Bronchial epithelial cell (primary cell): Measurements from ENCODE around the gene PTK7. TPM values are rescaled to one million over a fixed set of nuclear protein-coding genes. Genes with fewer than 3 reads are reported as not detected.
A peak's percentile ranks its signal among the peaks of the same experiment; 100 is the strongest.

Experiments used
- DNase-seq: peaks from one replicate; pipeline ENCODE4 v3.0.0-alpha.2; 2010; ENCODE audit warnings: low read depth
- FAIRE-seq: peaks from 2 replicates; lab custom pipeline; 2011; peaks lifted over from hg19 to GRCh38; lab: Jason Lieb, UNC
- H3K27me3 ChIP-seq: 2 replicates; pipeline ENCODE4 v1.5.1; 2011; ENCODE audit warnings: low read length; ENCODE audit not compliant: control insufficient read depth, insufficient read depth
- H3K36me3 ChIP-seq: 2 replicates; pipeline ENCODE4 v1.5.1; 2011; ENCODE audit warnings: low read length; ENCODE audit not compliant: control insufficient read depth, insufficient read depth
- H3K4me3 ChIP-seq: 2 replicates; pipeline ENCODE4 v1.5.1; 2011; ENCODE audit warnings: mild to moderate bottlenecking, low read depth, low read length, control low read depth
- CTCF ChIP-seq: IDR thresholded peaks from 2 replicates; pipeline ENCODE4 v1.5.1; 2011; ENCODE audit warnings: mild to moderate bottlenecking, moderate library complexity, low read length, control low read depth, inconsistent platforms; ENCODE audit not compliant: insufficient read depth, severe bottlenecking
- total RNA-seq: library from RNA; depleted of rRNA; stranded (reverse); fragments of >200 nt; gene quantifications from 2 replicates; pipeline ENCODE4 v1.2.1, GENCODE V29; 2014

The PTK7 gene
- total RNA-seq, 1 donor from 2014 or later: 53.2 TPM

DNA sequence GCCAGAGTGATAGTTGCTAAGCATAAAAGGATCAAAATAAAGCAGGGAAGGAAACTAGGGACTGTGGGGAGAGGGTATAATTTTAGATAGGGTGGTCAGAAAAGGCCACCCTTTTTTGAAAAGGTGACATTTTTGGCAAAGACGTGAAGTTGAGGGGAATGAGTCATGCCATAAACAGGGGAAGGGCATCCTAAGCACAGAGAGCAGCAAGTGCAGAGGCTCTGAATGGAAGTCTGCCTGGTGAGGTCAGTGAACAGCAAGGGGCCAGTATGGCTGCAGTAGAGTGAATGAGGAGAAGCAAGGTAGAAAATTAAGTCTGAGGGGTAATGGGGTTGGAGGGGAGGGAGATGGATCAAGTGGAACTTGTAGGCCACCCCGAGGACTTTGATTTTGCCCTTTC is 14.3 kb upstream of the PTK7 start:
- peaks cover 5% of the 10 kb centered on the region for H3K36me3 ChIP-seq
- TF ChIP-seq CTCF: no peak
- DNase-seq: no peak
- no peaks in the 10 kb centered on the region for H3K27me3 ChIP-seq
- no peak for FAIRE-seq
- H3K4me3 ChIP-seq: no peak overlapping the region

GRCh38 chr6:43062818-43063217 is 13.3 kb upstream of the PTK7 start:
- Histone ChIP-seq H3K27me3 (no peaks in the 10 kb centered on the region), H3K36me3 (peaks cover 4% of the 10 kb centered on the region), H3K4me3 (no peak overlapping the region)
- no peak for FAIRE-seq
- DNase-seq: no peak
- TF ChIP-seq CTCF: no peak

GRCh38 chr6:43070028-43070632 is 6.0 kb upstream of the PTK7 start:
- FAIRE-seq (peak; percentile 66), DNase-seq (peak; percentile 60)
- peak; percentile 53 for TF ChIP-seq CTCF
- peaks cover 2% of the 10 kb centered on the region for H3K36me3 ChIP-seq
- H3K4me3 ChIP-seq: no peak overlapping the region
- H3K27me3 ChIP-seq: no peaks in the 10 kb centered on the region

GRCh38 chr6:43074847-43075669 is 1.1 kb upstream of the PTK7 start:
- Histone ChIP-seq H3K36me3 (no peaks in the 10 kb centered on the region), H3K4me3 (no peak overlapping the region), H3K27me3 (no peaks in the 10 kb centered on the region)
- FAIRE-seq (no peak), DNase-seq (no peak)
- TF ChIP-seq CTCF: no peak

DNA sequence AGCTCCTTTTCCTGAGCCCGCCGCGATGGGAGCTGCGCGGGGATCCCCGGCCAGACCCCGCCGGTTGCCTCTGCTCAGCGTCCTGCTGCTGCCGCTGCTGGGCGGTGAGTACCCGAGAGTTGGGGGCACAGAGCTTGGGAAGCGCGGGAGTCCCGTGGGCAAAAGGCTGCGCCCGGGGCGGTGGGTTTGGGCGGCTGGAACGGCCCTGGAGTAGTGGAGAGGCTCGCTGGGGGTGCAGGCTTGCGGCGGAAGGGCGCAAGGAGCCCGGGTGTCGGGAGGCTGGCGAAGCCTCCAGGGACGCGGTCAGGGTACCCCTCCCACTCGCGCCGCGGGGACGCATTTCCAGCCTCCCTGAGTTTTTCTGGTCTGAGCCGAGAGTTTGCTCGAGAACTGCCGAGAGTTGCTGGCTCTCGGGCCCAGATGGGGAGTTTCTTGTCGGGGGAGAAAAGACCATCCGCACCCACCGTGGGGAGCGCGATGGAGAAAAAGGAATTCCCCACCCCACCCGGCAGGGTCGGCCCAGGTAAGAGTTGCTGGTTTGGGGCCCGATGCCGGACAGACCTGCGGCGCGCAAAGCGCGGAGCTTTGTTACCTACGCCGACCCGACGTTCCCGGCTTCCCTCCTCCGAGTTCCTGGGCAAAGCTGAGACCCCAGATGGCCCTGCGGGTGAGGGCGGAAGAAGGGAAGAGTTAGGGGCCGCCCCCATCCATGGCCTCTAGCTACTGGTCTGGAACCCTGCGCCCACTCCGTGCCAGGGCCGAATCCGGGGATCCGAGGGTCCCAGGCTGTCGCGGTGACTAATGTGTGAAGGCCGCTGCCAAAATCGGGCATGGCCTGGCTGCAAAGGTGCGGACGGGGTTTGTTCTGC is 584 bp downstream of the PTK7 start:
- no peak for TF ChIP-seq CTCF
- DNase-seq: no peak
- no peak for FAIRE-seq

More for the DNA sequence above, 584 bp downstream of the PTK7 start:
- Histone ChIP-seq H3K4me3 (peak overlapping the region; percentile 83), H3K36me3 (no peaks in the 10 kb centered on the region), H3K27me3 (no peaks in the 10 kb centered on the region)
